ENCODE data around the gene CDC42BPB.

- TF ChIP-seq CTCF (conservative IDR thresholded peaks at IDR 0.05 in 1 of 2, IDR thresholded peaks at IDR 0.05 in 1 of 2; ENCODE audit: extremely low read depth in 1 of 2, insufficient read depth in 1 of 2, low read depth in 1 of 2, low read length in 2 of 2) (no peak), EZH2 (IDR thresholded peaks at IDR 0.05; ENCODE audit: borderline replicate concordance, low read length) (no peak)
These were observed 53.5 kb downstream of the CDC42BPB start for GRCh38 chr14:103003850-103004249.

All from mammary epithelial cell (primary cell).